Stimulated activated CD8-positive, alpha-beta memory T cell treated with anti-CD3 and anti-CD28 coated beads, Interleukin-4, amount 100 ng/mL, for 24 hours (primary cell): ENCODE measurements around the gene MBNL1.
"Not testable (repeated sequence)": the region's sequence is repeated elsewhere in the genome, so short reads cannot be mapped to it uniquely, and the experiment has no call there.

Experiments used
- DNase-seq: peaks from one replicate; pipeline ENCODE4 v3.0.0-alpha.2; 2020; ENCODE audit warnings: low read depth

The MBNL1 gene

GRCh38 chr3:152404976-152405375, 136.2 kb downstream of the MBNL1 start:
- DNase-seq, result no peak

GRCh38 chr3:152405915-152406802, 137.4 kb downstream of the MBNL1 start:
- no peak for DNase-seq

DNA sequence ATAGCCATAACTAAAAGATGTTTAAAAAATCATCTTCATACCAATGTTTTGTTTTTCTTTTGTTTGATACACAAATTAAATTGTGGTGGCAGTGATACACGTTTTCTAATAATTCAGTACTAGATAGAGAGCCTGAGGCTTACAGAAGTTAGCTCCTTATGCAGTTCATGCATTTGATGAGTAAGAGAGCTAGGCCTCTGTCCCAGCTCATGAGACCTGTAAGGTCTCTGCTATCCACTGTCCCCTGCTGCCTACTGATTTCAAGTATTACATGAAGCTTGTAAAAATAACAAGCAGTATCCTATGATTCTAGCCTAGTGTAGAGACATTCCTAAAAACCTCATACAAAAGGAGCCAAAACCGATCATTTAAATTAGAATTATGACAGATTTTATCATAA, 144.5 kb downstream of the MBNL1 start:
- no peak for DNase-seq

GRCh38 chr3:152416808-152417580, 148.3 kb downstream of the MBNL1 start:
- no peak for DNase-seq

DNA sequence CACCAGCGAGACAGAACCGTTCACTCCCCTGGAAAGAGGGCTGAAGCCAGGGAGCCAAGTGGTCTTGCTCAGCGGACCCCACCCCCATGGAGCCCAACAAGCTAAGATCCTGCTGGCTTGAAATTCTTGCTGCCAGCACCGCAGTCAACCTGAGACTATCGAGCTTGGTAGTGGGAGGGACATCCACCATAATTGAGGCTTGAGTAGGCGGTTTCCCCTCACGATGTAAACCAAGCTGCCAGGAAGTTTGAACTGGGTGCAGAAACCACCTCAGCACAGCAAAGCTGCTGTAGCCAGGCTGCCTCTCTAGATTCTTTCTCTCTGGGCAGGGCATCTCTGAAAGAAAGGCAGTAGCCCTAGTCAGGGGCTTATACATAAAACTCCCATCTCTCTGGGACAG, 151.0 kb downstream of the MBNL1 start:
- no peak for DNase-seq

DNA sequence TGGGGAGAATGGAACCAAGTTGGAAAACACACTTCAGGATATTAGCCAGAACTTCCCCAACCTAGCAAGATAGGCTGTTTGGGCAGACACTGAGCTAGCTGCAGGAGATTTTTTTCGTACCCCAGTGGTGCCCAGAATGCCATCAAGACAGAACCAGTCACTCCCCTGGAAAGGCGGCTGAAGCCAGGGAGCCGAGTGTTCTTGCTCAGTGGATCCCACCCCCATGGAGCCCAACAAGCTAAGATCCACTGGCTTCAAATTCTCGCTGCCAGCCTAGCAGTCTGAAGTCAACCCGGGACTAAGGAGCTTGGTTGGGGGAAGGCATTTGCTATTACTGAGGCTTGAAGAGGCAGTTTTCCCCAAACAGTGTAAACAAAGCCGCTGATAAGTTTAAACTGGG, 152.4 kb downstream of the MBNL1 start:
- no peak for DNase-seq

GRCh38 chr3:152426393-152426792, 157.7 kb downstream of the MBNL1 start:
- no peak for DNase-seq

GRCh38 chr3:152428577-152428976, 159.8 kb downstream of the MBNL1 start:
- DNase-seq, result no peak

- DNase-seq, result no peak
Measured at GRCh38 chr3:152430223-152431002, 161.7 kb downstream of the MBNL1 start.

DNA sequence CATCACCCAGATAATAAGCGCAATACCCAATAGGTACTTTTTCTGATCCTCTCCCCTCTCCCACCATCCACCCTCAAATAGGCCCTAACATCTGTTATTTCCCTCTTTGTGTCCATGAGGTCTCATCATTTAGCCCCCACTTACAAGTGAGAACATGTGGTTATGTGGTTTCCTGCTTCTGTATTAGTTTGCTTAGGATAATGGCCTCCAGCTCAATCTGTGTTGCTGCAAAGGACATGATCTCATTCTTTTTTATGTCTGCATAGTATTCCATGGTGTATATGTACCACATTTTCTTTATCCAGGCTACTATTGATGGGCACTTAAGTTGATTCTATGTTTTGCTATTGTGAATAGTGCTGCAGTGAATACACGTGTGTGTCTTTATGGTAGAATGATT, 165.4 kb downstream of the MBNL1 start:
- DNase-seq, result no peak

DNA sequence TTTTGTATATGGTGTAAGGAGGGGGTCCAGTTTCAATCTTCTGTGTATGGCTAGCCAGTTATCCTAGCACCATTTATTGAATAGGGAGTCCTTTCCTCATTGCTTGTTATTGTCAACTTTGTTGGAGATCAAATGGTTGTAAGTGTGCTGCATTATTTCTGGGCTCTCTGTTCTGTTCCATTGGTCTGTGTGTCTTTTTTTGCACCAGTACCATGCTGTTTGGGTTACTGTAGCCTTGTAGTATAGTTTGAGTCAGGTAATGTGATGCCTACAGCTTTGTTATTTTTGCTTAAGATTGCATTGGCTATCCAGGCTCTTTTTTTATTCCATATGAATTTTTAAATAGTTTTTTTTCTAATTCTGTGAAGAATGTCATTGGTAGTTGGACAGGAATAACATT, 166.5 kb downstream of the MBNL1 start:
- not testable (repeated sequence) for DNase-seq

DNA sequence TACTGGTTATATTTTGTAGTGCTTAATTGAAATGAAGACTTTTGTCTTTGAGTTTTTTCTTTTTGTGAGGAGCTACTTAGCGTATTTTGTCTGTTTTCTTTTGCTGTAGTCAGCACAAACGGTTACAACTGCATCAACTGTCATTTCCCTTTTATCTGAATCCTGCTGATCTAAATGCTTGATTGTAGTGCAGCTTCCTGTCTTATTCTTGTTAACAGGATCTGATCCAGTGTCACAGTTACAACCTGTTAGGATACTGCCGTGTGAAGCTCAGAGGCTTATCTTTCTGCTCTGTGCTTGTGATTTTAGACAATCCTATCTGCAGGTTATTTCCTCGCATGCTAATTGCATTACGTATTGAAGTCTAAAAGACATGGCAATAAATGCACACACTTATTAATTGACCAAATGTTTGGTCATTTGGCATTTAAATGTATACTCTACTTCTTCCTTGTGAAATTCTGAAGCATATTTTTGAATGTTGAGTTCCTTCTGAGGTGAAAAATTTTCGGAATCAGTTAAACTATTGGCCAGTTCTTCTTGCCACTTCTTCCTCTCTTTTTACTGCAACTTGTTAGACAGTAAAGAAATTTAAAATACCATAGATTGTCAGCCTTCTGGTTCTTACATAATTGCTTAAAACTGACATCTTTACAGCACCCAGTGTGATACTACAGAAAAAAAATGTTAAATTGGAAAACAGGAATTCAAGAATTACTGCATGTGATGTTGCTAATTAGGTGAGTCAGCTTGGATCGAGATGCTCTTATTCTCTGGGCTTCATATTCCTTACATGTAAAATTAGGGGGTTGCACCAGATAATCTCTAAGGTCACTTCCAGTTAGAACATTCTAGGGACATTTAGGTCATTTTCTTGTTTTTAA, 168.2 kb downstream of the MBNL1 start:
- no peak for DNase-seq

DNA sequence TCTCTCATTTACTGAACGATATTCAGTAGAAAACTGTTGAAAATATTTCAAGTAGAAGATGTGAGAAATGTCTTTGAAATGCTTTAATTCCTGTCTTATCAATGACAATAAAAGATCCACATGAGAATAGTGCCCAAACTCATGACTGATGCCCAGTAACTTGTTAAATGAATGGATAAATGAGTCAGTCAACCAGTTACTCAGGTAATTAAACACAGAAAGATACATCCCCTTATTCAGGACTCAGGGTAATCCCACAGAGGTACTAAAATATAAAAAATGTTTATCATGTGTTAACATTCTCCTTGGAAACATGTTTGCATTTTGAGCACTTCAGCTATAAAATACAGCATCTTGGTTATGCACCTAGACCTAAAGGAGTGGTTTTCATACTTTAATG, 169.5 kb downstream of the MBNL1 start:
- DNase-seq, result no peak

DNA sequence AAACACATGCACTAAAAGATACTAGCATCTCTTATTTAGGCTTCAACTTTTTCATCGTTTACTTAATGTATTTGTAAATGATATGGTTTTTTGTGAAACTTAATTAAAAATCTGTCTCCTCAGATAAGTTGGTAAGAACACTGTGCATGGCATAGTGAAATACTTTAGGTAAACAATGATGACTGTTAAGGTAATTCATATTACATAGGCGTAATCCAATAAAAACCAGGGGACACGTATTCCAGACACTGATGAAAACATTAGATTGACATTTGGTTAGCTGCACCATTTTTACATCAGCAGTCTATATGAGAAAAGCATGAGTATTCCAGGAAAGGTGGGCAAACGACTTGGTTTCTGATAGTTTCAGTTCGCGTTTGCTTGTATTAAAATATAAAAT, 170.0 kb downstream of the MBNL1 start:
- no peak for DNase-seq

DNA sequence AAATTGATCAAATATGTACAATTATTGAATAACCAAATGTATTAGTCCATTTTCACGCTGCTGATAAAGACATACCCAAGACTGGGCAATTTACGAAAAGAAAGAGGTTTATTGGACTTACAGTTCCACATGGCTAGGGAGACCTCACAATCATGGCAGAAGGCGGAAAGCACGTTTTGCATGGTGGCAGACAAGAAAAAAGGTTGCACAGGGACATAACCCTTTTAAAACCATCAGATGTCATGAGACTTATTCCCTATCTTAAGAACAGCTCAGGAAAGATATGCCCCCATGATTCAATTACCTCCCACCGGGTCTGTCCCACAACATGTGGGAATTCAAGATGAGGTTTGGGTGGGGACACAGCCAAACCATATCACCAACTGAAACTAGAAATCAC, 171.5 kb downstream of the MBNL1 start:
- not testable (repeated sequence) for DNase-seq

- DNase-seq, result no peak
Measured at GRCh38 chr3:152443212-152444023, 174.7 kb downstream of the MBNL1 start.

DNA sequence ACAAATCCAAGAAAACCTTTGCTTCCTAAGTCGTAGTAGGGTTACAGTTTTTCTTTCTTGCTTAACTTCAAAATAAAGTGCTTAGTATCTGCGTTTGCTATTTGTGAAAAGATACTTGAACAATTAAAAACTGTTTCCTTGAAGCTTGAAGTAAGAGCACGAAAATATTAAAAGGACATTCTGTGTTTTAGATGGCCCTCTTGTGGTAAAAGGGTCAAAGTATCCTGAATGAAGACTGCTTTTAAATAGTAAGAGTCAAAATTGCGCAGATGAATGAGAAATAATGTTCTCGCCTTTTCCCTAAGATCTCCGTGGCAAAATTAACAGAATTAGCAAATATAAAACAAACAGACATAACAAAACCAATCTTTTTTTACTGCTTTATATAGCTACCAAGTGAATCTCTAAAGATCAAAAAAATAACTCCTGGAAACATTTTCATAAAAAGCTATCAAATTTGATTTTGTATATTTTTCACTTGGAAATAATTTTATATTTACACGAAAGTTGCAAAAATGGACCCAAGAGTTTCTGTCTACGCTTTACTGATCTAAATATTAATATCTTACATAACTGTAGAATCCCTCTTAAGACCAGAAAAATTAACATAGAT, 175.4 kb downstream of the MBNL1 start:
- DNase-seq, result no peak

DNA sequence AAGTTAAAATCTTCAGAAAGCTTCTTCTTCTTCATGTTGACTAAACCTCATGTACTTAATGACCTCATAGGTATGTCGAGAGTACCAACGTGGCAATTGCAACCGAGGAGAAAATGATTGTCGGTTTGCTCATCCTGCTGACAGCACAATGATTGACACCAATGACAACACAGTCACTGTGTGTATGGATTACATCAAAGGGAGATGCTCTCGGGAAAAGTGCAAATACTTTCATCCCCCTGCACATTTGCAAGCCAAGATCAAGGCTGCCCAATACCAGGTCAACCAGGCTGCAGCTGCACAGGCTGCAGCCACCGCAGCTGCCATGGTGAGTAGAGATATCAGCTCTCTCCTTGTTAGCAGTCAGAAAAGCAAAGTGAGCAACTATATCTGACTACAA, 176.5 kb downstream of the MBNL1 start:
- DNase-seq, result no peak

DNA sequence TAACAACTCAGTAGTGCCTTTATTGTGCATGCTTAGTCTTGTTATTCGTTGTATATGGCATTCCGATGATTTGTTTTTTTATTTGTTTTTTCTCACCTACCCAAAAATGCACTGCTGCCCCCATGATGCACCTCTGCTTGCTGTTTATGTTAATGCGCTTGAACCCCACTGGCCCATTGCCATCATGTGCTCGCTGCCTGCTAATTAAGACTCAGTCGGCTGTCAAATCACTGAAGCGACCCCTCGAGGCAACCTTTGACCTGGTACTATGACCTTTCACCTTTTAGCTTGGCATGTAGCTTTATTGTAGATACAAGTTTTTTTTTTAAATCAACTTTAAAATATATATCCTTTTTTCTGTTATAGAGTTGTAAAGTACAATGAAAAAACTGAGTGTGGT, 177.8 kb downstream of the MBNL1 start:
- DNase-seq, result no peak

DNA sequence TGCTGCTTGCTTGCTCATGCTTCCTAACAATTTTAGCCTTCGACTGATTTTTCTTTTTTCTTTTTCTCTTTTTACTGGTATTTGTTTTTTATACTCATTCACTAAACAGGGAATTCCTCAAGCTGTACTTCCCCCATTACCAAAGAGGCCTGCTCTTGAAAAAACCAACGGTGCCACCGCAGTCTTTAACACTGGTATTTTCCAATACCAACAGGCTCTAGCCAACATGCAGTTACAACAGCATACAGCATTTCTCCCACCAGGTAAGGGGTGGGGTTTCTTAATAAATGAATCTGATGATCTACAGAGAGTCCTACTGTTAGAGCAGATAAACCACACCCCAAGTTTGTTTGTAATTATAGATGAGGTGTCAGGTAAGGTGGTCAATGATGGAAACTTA, 178.8 kb downstream of the MBNL1 start:
- DNase-seq, result no peak
